GM10266 (cell line): ENCODE measurements around the gene SEPTIN3.

ENCODE experiments used
- DNase-seq: peaks from one replicate; pipeline ENCODE4 v3.0.0; 2012; ENCODE audit errors: extremely low spot score
- CTCF ChIP-seq: IDR thresholded peaks from 2 replicates; pipeline ENCODE4 v1.5.1; 2012; ENCODE audit warnings: mild to moderate bottlenecking, low read depth; ENCODE audit not compliant: control insufficient read depth, insufficient read depth; ENCODE audit errors: missing control alignments

Gene SEPTIN3

GRCh38 chr22:41927813-41928212 is 41.4 kb upstream of the SEPTIN3 start:
- TF ChIP-seq CTCF, result no peak
- DNase-seq, result no peak

GRCh38 chr22:41928593-41929417 is 40.4 kb upstream of the SEPTIN3 start:
- no peak for DNase-seq
- no peak for TF ChIP-seq CTCF

GRCh38 chr22:41929418-41929810 is 39.8 kb upstream of the SEPTIN3 start:
- DNase-seq, result no peak
- no peak for TF ChIP-seq CTCF

- no peak for DNase-seq
- TF ChIP-seq CTCF, result no peak
Measured at GRCh38 chr22:41931701-41932269, 37.5 kb upstream of the SEPTIN3 start.

GRCh38 chr22:41932353-41932752 is 36.9 kb upstream of the SEPTIN3 start:
- no peak for TF ChIP-seq CTCF
- DNase-seq, result no peak

GRCh38 chr22:41933411-41934177 is 35.6 kb upstream of the SEPTIN3 start:
- TF ChIP-seq CTCF, result no peak
- no peak for DNase-seq
